CD4-positive, alpha-beta T cell treated with Interleukin-17A for 4 hours (primary cell): ENCODE measurements around the gene AP1AR.
"Not testable (repeated sequence)": the region's sequence is repeated elsewhere in the genome, so short reads cannot be mapped to it uniquely, and the experiment has no call there.

ENCODE experiments used
- DNase-seq: peaks from one replicate; pipeline ENCODE4 v3.0.0-alpha.2; 2020; ENCODE audit warnings: mixed read lengths

Gene AP1AR

DNA sequence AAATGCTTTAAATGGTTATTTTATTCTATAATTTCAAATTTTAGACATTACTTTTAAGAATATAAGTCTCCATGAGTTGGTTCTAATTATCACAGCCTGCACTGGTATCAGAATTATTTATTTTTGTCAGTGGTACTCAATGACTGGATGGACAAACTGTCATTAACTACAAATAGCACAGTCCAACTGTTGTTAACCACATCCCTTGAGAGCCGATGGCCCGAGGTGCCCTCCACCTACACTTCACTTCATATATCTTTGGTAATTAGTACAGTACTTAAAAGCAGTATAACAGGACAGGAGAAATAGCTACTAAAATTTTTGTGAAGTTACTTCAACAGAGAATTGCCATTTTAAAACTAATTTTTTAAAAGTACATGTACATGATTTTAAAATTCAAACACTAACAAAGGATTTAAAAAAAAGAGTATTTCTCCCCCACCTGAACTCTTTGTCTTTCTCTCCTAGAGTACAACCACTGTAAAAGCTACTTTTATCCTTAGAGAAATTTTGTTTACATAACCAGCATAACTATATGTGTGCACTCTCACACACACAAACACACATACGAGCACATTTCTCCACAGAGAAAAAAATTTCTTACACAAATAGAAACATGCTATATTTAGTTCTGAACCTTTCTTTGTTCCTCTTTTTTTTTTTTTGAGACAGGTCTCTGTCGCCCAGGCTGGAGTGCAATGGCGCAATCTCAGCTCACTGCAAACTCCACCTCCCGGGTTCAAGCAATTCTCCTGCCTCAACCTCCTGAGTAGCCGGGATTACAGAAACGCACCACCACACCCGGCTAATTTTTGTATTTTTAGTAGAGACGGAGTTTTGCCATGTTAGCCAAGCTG lies 47.7 kb downstream of the AP1AR start:
- DNase-seq = no peak

DNA sequence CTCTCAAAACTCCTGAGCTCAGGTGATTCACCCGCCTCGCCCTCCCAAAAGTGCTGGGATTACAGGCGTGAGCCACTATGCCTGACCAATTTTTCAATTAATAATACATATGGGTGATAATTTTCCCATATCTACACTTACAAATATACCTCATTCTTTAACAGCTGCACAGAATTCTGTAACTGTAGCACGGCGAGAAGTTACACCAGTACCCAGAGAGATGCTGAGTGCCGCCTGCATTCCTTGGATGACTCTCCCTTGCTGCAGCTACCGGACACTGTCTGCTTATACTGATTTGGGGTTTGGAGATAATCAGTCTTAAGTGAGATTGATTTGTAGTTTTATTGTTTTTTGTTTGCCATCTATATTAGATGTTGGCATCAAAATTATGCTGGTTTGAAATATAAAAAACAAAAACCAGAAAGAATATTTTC lies 48.3 kb downstream of the AP1AR start:
- DNase-seq = no peak

DNA sequence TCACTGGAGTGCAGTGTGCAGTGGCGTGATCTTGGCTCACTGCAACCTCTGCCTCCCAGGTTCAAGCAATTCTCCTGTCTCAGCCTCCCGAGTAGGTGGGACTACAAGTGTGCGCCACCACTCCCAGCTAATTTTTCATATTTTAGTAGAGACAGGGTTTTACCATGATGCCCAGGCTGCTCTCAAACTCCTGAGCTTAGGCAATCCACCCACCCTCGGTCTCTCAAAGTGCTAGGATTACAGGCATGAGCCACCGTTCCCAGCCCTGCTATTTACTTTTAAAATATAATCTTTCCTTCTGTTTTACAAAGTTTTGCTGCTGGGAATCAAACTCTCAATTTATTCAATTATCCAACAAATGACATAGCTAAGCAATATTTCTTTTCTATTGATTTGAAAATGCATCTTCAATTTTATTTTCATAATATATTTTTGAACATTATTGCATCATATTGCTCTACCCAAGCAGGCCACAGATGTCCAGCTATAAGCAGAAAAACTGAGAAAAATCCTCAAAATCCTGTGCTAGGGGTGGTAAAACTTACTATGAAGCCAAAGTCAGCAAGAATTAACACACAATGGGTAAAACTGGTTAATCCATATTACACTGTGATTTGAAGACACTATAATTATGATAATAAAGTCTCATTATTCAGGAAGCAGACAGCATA lies 48.9 kb downstream of the AP1AR start:
- DNase-seq = no peak

DNA sequence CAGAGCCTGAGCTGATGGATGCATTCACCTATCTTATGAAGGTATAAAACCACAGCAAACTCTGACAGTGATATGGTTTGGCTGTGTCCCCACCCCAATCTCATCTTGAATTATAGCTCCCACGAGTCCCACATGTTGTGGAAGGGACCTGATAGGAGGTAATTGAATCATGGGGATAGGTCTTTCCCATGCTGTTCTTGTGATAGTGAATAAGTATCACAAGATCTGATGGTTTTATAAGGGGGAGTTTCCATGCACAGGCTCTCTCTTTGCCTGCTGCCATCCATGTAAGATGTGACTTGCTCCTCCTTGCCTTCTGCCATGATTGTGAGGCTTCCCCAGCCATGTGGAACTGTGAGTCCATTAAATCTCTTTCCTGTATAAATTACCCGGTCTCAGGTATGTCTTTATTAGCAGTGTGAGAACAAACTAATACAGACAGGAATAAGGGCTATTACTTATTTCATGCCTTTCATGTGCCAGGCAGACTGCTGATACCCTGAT lies 50.4 kb downstream of the AP1AR start:
- DNase-seq = not testable (repeated sequence)

DNA sequence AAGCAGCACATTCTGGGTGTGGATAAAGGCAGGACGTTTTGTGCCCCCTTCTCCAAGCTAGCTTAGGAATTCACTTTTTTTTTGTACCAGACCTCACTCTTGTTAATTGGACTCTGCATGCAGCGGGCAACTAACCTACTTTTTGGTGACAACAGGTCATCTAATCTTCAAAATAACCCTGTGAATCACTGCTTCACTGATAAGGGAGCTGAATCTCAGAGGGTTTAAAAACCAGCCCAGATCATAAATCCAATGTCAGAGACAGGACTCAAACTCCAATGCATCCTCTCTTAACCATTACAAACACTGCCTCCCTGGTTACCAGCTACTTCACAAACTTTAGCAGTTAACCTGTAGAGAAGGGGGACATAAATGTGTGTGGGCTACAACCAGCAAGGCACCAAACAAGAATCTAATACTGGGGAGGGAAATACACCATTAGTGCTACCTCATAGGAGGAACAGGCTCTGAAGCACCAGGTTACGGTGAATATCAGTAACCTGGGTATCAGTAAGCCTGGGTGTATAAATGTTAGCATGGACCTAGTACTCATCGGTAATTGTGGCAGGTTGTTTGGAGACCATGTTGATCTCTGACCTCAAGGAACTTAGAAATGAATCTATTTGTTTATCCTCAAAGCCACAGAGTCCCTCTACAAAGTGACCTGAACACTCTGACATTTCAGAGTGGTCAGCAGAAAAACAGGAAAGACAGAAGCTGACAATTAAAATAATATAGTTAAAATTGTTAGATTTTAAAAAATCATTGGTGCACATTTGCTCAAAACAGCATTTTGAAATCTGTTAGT lies 51.5 kb downstream of the AP1AR start:
- no peak for DNase-seq

DNA sequence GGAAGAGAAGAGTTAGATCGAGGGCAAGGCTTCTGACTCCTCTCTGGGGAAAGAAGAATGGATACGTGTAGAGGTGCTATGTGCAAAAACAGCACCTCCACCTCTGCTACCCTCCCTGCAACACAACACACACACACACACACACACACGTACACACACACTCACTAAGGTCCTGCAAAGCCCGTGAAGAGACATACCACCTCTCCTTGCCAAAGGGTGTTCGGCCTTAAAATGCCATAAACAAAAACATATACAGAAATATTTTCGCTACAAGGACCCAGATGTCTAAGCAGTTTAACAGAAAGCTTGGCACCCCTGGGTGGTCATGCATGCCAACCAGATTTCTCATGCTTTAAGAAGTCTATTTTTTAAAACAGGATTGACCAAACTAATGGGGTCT lies 52.6 kb downstream of the AP1AR start:
- DNase-seq = peak; percentile 26

DNA sequence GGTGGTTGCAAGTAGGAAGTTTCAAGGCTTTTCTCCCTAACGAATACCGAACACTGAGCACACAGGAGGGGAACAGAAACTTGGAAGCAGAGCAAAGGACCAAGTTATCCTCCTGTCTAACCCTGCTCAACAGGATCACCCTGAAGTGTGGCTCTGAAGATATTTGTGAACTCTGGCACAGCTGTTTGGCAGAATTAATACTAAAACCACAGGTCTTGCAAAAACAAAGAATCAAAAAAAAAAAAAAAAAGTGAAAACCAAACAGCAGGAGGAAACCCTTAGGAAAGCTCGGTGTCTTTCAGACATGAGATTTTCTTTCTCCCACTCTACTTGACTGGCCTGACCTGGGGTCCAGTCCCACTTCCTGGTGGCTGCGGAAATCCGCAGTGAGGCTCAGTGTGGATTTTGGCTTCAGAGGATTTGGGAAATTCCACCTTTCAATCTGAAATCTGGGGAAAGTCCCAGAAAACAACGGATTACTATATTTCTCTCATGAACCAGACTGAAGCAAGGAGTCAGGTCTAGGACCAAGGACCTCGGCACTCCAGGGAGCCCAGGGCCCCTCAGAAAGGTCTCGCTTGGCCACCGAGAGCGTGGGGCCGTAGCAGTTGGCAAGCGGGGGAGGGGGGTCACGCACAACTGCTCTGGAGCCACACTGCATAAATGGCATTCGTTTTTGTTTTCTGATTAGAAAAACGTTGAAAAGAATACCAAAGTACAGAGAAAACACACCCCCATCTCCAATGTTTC lies 53.2 kb downstream of the AP1AR start:
- peak; percentile 30 for DNase-seq

DNA sequence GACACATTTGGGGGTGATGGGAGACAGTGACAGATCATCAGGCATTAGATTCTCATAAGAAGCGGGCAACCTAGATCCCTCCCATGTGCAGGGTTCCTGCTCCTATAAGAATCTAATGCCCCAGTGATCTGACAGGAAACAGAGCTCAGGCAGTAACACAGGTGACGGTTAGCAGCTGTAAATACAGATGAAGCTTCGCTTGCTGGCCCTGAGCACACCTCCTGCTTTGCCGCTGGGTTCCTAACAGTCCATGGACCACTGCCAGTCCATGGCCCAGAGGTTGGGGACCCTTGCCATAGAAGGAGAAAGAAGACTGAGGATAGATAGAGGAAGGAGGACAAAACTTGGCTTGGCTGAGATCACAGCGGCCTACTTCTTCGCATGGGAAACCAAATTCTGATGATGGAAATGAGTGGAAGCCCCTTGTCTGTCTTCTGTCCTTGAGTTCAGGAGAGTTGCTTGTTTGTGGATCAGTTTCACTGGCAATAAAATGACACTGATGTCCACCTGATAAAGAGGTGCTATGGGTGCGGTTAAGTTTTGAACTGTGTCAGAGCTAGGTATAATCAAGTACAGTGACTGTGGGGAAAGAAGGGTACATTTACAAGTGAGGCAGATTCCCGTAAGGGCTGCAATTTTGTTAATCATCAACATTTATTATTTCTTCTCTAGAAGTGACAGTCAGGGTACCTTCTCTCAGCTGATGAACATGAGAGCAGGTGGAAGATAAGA lies 55.8 kb downstream of the AP1AR start:
- peak; percentile 32 for DNase-seq

DNA sequence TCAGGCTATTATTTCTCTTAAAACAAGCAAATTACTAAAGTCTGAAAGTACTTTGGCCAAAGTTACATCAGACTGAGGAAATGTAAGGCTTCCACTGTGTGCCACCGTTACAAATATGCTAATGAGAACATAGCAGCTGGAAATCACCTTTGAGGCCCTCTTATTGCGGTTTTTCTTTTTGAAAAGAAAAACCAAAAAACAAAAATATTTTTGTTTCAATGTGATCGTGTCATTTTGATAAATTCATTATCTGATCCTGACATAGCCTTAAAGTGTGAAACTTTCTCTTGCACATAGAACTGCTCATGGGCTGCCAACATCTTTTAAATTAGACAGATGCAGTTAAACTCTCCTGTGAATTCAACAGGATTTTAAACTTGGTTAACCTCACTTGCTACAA lies 56.9 kb downstream of the AP1AR start:
- DNase-seq = no peak

DNA sequence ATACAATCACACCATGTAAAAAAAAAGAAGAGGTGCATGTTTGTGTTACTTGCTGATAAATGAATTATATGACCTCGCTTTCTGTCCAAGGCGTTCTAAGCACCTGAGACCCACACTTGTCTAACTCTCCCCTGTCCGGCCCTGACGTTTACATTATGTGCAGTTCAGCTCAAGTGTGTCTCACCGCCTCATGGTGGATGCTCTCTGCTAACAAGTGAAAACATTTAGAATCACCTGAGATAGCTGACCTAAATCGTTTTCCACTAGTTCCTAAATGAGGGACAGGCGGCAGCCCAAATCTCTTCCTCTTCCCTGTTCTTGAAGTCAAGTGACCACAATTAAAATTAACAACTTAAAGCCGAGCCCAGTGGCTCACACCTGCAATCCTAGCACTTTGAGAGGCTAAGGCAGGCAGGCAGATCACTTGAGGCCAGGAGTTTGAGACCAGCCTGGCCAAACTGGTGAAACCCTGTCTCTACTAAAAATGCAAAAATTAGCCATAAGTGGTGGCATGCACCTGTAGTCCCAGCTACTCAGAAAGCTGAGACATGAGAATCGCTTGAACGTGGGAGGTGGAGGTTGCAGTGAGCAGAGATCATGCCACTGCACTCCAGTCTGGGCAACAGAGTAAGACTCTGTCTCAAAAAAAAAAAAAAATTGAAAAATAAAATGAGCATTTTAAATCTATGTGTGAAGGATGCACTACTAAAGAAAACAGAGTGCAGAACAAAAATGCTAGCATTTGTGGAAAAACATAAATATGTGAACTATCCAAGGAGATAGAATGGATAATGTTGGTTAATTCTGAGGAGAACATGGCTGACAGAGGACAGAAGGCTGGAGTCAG lies 58.0 kb downstream of the AP1AR start:
- DNase-seq = no peak

DNA sequence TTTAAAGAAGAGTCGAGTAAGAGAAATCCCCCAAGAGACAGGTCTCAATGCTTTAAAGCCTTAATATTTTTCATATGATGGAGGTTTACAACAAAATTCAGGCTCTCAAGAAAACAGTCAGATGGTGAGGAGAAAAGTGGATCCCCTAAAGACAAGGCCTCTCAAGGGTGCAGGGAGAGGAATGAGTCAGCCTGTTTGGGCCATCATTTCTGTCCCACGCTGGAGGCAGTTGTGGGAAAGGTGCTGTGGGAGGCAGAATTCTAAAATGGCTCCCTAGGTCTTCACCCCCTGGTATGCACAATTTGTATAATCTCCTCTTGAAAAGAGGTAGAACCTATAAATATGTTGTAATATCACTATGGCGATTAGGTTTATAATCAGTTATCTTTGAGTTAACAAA lies 58.8 kb downstream of the AP1AR start:
- no peak for DNase-seq

DNA sequence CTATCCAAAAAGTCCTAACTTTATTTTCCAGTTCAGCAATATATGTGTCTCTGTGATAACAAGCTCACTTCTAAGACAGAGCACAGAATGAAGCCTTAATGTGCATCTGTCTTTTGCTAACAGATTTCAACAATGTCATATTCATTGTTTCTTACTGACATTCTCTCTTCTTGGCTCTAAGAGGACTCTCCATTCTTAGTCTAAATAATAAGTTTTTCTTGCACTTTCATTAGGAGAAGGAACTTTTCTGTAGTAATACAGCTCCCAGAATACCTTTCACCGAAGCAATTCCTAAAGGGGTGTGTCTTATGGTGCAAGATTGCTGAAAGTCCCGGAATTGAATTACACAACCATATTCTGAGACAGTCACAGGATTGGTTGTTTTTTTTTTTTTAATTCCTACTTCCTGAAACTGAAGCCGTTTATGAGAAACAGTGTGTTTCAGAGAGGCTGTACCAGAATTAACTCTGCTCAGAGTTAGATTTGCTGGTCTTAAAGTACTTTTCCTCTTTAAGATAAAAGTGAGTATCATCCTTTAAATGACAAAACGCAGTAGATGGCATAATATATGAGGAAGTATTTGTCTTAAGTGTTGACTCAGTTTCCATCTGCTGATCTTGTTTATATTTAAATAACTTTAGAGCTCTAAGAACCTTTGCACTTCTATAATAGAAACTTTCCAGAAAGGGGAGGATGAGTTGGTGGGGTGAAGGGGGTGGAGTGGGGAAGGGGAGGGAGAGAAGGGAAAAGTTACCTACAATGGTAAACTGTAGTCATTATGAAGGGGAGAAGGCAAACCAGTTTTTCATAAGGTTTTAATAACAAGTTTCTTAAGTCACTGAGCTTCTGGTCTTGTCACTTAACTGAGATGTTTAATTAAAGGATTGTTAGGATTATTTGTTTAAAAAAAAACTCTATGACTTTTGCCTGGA lies 65.6 kb downstream of the AP1AR start, which contains the start of gene ALPK1:
Gene ALPK1 (plus strand): TSS at position 421 of the 932 bp plus-strand sequence.
- no peak for DNase-seq

DNA sequence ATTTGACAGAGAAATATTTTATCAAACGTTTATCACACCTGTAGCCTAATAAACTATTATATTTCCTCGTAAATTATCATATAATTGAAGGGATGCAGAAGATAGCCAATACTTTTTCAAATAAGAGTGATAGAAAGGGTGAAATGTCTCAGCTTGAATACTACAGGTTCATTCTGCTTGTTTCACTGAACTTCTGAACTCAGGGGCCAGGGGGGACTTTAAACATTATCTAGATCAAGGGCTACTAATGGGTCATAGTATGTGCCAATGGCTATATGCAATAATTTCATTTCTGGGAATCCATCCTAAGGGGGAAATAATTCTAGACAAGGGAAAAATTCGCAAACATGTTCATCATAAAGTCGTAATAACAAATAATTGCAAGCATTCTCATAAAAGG lies 68.1 kb downstream of the AP1AR start:
- DNase-seq = no peak

DNA sequence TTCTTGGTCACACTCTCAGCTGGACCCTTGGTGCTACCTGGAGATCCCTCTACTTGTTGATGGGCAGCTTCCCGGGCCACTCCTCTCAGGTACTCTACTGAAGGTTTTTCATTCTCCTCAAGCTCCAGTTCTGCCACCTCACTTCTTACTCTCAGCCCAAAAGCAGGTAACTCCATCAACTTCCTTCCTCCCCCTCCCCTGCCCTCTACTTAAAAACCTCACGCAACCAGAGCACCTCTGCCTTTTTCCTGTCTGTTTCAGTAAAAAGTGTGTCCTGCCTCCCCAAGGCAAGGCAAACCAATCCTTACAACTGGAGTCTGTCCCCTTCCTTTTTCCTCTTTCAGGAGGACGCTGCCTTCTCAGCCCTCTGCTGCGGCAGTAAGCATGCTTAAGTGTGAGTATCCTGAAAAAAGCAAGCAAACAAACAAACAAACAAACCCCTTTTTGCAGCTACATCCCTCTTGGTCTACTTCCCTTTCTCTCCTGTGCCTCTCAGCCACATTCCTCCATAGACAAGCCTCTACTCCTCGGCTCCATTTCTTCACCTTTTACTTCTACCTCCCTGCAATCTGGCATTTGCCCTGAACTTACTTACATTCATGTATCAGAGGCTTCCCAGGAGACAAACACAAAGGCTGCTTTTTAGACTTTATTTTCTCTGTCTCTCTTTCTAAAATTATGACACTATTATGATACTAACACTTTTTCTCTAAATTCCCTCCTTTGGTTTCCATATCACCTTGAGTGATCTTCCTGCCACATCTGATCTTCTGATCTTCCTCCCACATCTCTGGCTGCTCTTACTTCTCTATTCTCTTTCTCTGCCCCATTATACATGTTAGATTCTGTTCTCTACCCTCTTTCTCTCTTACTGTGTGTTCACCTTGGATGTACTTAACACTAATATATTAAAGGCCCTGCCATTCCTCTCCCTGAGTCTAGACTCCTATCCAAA lies 71.0 kb downstream of the AP1AR start:
- DNase-seq = peak; percentile 52

DNA sequence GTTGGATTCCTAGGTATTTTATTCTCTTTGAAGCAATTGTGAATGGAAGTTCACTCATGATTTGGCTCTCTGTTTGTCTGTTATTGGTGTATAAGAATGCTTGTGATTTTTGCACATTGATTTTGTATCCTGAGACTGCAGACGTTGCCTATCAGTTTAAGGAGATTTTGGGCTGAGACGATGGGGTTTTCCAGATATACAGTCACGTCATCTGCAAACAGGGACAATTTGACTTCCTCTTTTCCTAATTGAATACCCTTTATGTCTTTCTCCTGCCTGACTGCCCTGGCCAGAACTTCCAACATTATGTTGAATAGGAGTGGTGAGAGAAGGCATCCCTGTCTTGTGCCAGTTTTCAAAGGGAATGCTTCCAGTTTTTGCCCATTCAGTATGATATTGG lies 73.9 kb downstream of the AP1AR start:
- not testable (repeated sequence) for DNase-seq

DNA sequence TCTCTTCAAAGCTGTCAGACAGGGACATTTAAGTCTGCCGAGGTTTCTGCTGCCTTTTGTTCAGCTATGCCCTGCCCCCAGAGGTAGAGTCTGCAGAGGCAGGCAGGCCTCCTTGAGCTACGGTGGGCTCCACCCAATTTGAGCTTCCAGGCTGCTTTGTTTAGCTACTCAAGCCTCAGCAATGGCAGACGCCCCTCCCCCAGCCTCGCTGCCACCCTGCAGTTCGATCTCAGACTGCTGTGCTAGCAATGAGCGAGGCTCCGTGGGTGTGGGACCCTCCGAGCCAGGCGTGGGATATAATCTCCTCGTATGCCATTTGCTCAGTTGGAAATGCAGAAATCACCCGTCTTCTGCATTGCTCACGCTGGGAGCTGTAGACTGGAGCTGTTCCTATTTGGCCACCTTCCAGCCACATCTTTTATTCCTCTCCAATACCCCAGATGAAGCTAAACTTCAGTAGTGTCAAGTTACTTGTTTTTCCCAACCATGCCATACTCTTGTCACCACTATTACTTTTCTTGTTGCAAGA lies 77.7 kb downstream of the AP1AR start:
- peak; percentile 18 for DNase-seq

DNA sequence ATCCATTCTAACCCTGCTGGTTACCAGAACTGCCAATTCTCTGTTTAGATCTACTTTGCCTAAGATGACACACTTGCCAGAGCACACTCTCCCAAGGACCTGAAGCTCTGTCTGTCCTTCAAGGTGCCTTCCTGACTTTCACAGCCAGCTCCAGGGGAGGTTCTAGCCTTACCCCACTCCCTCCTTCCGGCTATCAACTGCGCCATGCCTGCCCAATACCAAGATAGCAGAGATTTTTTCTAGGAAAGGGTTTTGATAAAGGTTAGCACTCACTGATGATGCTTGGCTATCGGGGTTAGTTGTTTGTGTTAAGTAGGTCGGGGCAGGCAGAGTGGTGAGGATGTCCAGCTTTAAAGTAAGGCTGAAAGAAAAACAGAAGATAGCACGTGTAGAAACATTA lies 79.9 kb downstream of the AP1AR start:
- no peak for DNase-seq

DNA sequence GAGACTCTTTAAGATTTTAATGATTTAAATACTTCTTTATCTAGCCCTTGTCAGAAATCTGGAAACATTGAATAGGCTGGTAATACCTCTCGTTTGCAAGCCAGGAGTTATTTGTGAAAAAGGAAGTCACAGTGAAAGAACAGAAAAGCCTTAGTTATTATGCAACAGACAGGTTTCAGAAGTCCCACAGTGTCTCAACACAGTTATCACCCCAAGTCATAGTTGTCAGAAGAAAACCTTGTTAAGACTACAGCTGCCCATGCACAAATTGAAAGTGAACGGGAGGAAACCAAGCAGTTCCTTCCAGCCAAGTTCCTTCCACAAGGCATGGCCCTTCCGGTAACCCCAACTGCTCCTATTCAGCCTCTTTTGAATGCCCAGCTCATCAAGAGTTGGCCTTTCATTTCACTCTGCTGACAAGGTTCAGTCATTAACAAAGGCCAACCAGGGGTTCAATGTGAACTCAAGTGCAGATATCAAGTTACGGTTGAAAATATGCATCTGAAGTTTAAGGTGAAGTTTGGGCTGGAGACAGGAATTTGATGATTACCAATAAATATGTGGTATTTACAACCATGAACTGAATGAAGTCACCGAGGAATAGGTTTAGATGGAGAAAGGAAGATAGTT lies 81.1 kb downstream of the AP1AR start:
- no peak for DNase-seq
